ENCODE data around the gene AIM2.

Gene AIM2

DNA sequence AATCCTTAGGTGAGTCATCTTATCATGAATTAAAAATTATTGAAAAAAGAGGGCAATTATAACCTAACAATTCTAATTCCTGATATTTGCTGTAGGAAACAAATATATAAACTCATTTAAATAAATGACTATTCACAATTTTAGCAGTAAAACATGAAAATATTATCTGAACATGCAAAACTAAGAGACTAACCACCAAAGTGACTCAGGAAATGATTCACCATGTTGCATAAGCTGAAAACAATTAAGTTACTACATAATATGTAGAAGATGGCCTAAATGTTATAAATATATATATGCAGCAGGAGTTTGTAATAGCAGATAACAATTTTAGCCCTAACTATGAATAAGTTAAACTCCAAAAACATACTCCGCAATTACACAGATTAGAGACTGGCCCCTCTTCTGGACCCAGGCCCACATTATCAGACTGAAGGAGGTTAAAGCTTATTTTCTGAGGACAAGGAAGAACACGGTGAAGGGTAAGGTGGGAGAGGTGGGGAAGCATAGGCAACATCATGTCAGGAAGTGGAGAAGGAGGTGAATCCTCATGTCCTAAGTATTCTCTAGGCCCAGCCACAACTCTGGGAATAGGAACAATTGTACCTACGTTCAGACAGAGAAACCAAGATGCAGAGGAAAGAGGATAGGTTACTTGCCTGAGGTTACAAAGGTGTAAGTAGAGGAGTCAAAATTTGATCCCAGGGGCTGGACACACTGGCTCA, 15.6 kb upstream of the AIM2 start:
- Histone ChIP-seq H3K36me3 (ENCODE audit: control insufficient read depth, insufficient read depth, low read length) (no peaks in the 10 kb centered on the region), H3K27ac (ENCODE audit: low read length) (no peak overlapping the region), H3K4me3 (ENCODE audit: low read length) (no peak overlapping the region), H3K4me1 (ENCODE audit: control insufficient read depth, insufficient read depth, low read length) (no peaks in the 10 kb centered on the region), H3K9me3 (ENCODE audit: control insufficient read depth, insufficient read depth, low read length) (no peaks in the 10 kb centered on the region), H3K27me3 (ENCODE audit: control insufficient read depth, insufficient read depth, low read length) (no peaks in the 10 kb centered on the region)
- DNase-seq (ENCODE audit: low read depth, low spot score), result no peak
- WGBS (ENCODE audit: insufficient coverage, insufficient read length), result no CpG with 5 or more reads among the region's 3 CpGs

DNA sequence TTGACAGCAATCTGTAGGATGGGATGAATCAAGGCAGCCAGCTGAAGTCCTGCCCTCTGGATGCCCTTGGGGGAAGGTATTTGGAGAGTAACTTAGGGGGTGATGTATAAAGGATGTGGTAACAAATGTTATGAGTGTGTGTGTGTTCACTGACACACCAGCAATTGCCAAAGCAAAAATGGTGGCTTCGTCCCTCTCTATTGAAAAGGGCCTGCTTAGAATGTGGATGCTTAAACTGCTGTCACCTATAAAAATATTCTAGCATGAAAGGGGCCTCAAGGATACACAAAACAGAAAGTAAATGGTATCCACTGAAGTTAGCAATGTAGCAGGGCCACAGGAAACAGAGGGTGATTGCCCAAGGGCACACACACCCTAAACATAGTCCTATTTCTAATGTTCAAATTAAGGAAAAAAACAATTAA, 15.1 kb upstream of the AIM2 start:
- Histone ChIP-seq H3K4me1 (ENCODE audit: control insufficient read depth, insufficient read depth, low read length) (no peaks in the 10 kb centered on the region), H3K4me3 (ENCODE audit: low read length) (no peak overlapping the region), H3K27ac (ENCODE audit: low read length) (no peak overlapping the region), H3K9me3 (ENCODE audit: control insufficient read depth, insufficient read depth, low read length) (no peaks in the 10 kb centered on the region), H3K27me3 (ENCODE audit: control insufficient read depth, insufficient read depth, low read length) (no peaks in the 10 kb centered on the region), H3K36me3 (ENCODE audit: control insufficient read depth, insufficient read depth, low read length) (no peaks in the 10 kb centered on the region)
- WGBS (ENCODE audit: insufficient coverage, insufficient read length), result no CpG with 5 or more reads among the region's 1 CpG
- DNase-seq (ENCODE audit: low read depth, low spot score), result no peak

DNA sequence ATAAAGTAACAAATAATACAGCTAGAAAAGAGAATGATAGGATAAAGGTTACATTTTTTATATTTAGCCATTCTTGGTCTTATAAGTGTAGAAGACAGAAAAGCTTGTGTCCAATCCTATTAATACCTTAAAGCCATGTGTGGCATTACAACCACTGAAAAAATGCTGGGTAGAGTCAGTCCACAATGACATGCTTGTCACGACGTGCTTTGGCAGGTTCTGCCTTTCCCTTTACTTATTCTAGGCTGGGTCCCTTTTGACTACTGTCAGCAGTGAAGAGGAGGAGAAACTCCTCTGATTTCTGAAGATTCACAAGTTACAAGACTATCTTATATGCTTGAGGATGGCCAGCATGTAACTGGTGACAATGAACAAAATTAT, 14.6 kb upstream of the AIM2 start:
- Histone ChIP-seq H3K9me3 (ENCODE audit: control insufficient read depth, insufficient read depth, low read length) (no peaks in the 10 kb centered on the region), H3K4me1 (ENCODE audit: control insufficient read depth, insufficient read depth, low read length) (no peaks in the 10 kb centered on the region), H3K27ac (ENCODE audit: low read length) (no peak overlapping the region), H3K36me3 (ENCODE audit: control insufficient read depth, insufficient read depth, low read length) (no peaks in the 10 kb centered on the region), H3K27me3 (ENCODE audit: control insufficient read depth, insufficient read depth, low read length) (no peaks in the 10 kb centered on the region), H3K4me3 (ENCODE audit: low read length) (no peak overlapping the region)
- WGBS (ENCODE audit: insufficient coverage, insufficient read length), result no CpG with 5 or more reads among the region's 2 CpGs
- no peak for DNase-seq (ENCODE audit: low read depth, low spot score)

DNA sequence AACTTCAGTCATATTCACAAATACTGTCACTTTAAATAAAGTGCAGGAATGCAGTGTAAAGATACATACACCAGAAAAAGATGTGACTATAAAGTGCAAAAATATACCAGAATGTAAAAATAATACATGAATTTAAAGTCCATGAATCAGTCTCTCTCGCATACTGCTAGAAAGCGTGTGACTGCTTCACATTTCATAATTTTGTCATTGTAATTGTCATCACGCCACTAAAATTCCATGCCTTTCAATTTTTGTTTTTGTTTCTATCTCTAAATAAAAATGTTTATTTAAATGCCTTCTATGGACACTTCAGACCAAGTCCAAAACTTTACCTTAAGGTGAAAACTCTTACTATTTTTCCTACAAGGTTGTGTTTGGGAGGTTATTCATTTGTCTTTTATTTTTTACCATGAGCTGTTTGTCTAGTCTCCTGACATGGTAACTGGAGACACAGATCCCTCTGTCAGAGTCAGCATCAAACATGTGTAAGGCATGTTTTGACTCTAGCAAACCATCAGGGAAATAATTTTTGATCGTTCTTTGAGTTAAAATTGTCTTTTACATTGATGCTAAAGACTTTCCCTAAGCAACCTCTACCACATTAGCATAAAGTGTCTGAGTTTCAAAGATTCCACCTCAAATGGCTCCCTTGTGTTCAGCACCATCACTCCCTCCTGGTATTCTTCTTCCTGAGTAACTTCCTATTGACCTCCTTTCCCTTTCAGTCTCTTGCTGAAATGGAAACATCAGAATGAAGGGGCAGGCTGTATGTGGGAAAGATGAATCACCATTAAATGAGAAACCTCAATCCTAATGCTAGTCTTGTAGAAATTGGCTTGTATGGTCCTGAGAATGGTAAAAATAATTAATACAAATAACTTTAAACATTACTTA, 14.0 kb upstream of the AIM2 start:
- no peak for DNase-seq (ENCODE audit: low read depth, low spot score)
- no CpG with 5 or more reads among the region's 4 CpGs for WGBS (ENCODE audit: insufficient coverage, insufficient read length)
- no peak overlapping the region for H3K4me3 ChIP-seq (ENCODE audit: low read length)
- H3K27ac ChIP-seq (ENCODE audit: low read length), result no peak overlapping the region
- H3K4me1 ChIP-seq (ENCODE audit: control insufficient read depth, insufficient read depth, low read length), result no peaks in the 10 kb centered on the region
- H3K9me3 ChIP-seq (ENCODE audit: control insufficient read depth, insufficient read depth, low read length), result no peaks in the 10 kb centered on the region
- H3K36me3 ChIP-seq (ENCODE audit: control insufficient read depth, insufficient read depth, low read length), result no peaks in the 10 kb centered on the region
- H3K27me3 ChIP-seq (ENCODE audit: control insufficient read depth, insufficient read depth, low read length), result no peaks in the 10 kb centered on the region

DNA sequence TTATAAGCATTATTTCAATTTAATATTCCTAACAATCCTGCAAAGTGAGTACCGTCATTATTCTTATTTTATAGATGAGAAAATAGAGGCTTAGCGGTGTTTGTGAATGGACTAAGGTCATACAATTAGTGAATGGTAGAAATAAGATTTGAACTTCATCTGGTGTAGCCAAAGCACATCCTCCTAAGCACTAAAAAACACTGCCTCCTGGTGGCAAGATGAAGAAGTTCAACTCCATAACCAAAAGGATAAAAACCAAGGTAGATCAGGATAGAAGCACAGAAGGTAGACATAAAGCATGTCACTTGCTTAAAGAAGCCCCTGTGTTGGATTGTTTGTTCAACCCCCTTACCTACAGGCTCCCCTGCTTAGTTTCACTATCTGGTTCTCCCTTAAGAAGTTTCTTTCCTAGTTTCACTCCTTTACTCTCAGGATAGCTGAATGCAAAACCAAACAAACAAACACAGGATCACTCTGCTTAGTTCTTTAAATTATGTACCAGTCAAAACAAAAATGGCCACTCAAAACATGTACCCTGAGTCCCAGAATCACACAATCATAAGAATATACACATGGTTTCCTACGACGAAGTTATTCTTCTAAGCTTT, 12.7 kb upstream of the AIM2 start:
- no peak overlapping the region for H3K27ac ChIP-seq (ENCODE audit: low read length)
- WGBS (ENCODE audit: insufficient coverage, insufficient read length), result no CpG with 5 or more reads among the region's 4 CpGs
- no peak overlapping the region for H3K4me3 ChIP-seq (ENCODE audit: low read length)
- no peaks in the 10 kb centered on the region for H3K27me3 ChIP-seq (ENCODE audit: control insufficient read depth, insufficient read depth, low read length)
- no peaks in the 10 kb centered on the region for H3K9me3 ChIP-seq (ENCODE audit: control insufficient read depth, insufficient read depth, low read length)
- DNase-seq (ENCODE audit: low read depth, low spot score), result peak; percentile 20
- H3K4me1 ChIP-seq (ENCODE audit: control insufficient read depth, insufficient read depth, low read length), result no peaks in the 10 kb centered on the region; the same call in 1 of the 2 replicates
- H3K36me3 ChIP-seq (ENCODE audit: control insufficient read depth, insufficient read depth, low read length), result no peaks in the 10 kb centered on the region

DNA sequence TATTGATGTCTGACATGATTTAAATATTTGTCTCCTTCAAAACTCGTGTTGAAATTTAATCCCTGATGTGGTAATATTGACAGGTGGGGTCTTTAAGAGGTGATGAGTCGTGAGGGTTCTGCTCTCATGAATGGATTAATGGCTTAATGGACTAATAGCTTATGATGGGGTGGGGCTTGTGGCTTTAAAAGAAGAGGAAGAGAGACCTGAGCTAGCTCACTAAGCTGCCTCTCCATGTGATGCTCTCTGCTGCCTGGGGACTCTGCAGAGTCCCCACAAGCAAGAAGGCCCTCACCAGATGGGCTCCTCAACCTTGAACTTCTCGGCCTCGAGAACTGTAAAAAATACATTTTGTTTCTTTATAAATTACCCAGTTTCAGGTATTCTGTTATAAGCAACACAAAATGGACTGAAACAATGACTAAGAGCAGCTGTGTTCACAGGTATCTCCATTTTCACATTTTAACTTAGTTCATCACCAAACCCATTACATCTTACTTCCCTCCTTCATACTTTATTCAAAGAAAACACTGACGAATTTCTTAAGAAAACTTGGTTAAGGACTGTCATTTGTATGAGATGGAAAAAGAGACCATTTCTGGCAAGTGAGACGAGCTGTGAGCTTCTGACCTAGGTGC, 12.1 kb upstream of the AIM2 start:
- no peaks in the 10 kb centered on the region for H3K36me3 ChIP-seq (ENCODE audit: control insufficient read depth, insufficient read depth, low read length)
- DNase-seq (ENCODE audit: low read depth, low spot score), result no peak
- no peak overlapping the region for H3K4me3 ChIP-seq (ENCODE audit: low read length)
- H3K4me1 ChIP-seq (ENCODE audit: control insufficient read depth, insufficient read depth, low read length), result no peaks in the 10 kb centered on the region; the same call in 1 of the 2 replicates
- no peaks in the 10 kb centered on the region for H3K27me3 ChIP-seq (ENCODE audit: control insufficient read depth, insufficient read depth, low read length)
- WGBS (ENCODE audit: insufficient coverage, insufficient read length), result 100% methylated on average over 1 of the region's 6 CpGs
- H3K9me3 ChIP-seq (ENCODE audit: control insufficient read depth, insufficient read depth, low read length), result no peaks in the 10 kb centered on the region
- H3K27ac ChIP-seq (ENCODE audit: low read length), result no peak overlapping the region

DNA sequence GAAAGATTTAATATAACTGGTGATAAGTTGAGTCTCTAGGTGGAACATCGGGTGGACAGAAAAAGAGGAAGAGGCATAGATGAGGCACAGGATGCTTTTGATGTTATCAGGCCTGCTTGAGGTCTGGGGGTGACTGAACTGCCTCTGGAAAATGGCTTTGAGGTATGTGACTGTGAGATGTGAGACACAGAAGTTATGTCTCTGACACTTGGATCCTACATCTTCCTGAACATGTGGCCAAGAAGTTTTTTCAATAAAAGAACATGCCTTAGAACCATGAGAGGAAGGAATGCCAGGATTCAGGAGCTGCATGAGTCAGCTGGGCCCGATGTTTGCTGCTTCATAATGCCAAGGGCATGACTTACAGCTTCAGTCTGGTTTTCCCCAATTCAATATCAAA, 11.5 kb upstream of the AIM2 start:
- H3K27me3 ChIP-seq (ENCODE audit: control insufficient read depth, insufficient read depth, low read length), result no peaks in the 10 kb centered on the region
- no peaks in the 10 kb centered on the region for H3K9me3 ChIP-seq (ENCODE audit: control insufficient read depth, insufficient read depth, low read length)
- H3K27ac ChIP-seq (ENCODE audit: low read length), result no peak overlapping the region
- no peak overlapping the region for H3K4me3 ChIP-seq (ENCODE audit: low read length)
- no peaks in the 10 kb centered on the region; the same call in 1 of the 2 replicates for H3K4me1 ChIP-seq (ENCODE audit: control insufficient read depth, insufficient read depth, low read length)
- no CpG with 5 or more reads among the region's 2 CpGs for WGBS (ENCODE audit: insufficient coverage, insufficient read length)
- no peak for DNase-seq (ENCODE audit: low read depth, low spot score)
- H3K36me3 ChIP-seq (ENCODE audit: control insufficient read depth, insufficient read depth, low read length), result no peaks in the 10 kb centered on the region

DNA sequence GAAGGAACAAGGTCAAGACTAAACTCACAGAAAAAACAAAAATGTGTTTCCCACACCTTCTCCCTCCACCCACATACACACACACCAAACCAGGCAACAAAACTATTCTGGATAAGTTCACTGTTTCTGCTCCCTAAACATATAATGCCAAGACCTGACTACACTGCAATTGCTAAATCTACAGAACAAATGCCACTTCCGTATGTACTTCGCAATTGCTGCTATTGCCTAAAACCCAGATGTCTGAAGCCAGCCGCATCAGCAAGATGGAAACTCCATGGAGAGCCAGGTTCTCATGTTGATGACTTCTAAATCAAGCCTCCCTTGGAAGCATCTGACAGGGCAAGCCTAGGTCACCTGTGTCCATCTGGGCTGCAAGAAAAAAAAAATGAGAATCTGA, 8.3 kb upstream of the AIM2 start:
- Histone ChIP-seq H3K9me3 (ENCODE audit: control insufficient read depth, insufficient read depth, low read length) (no peaks in the 10 kb centered on the region), H3K4me1 (ENCODE audit: control insufficient read depth, insufficient read depth, low read length) (no peaks in the 10 kb centered on the region; the same call in 1 of the 2 replicates), H3K4me3 (ENCODE audit: low read length) (no peak overlapping the region), H3K36me3 (ENCODE audit: control insufficient read depth, insufficient read depth, low read length) (no peaks in the 10 kb centered on the region), H3K27ac (ENCODE audit: low read length) (no peak overlapping the region), H3K27me3 (ENCODE audit: control insufficient read depth, insufficient read depth, low read length) (no peaks in the 10 kb centered on the region)
- no CpG with 5 or more reads among the region's 3 CpGs for WGBS (ENCODE audit: insufficient coverage, insufficient read length)
- DNase-seq (ENCODE audit: low read depth, low spot score), result no peak

DNA sequence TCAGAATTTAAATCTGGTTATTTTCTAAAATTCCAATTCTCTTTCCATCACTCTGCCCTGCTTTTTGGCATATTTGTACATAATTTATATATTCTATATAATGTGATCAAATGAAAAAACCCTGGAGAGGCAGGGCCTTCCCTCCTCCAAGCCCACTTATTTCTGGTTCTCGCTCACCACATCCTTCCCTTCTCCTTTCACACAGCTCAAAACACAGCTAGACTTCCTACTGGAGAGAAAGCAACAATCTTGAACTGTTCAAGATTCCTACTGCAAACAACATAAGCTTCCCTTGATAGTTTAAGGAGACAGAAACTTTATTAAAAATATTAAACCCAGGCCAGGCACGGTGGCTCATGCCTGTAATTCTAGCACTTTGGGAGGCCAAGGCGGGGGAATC, 7.6 kb upstream of the AIM2 start:
- H3K27me3 ChIP-seq (ENCODE audit: control insufficient read depth, insufficient read depth, low read length), result no peaks in the 10 kb centered on the region
- WGBS (ENCODE audit: insufficient coverage, insufficient read length), result no CpG with 5 or more reads among the region's 3 CpGs
- H3K9me3 ChIP-seq (ENCODE audit: control insufficient read depth, insufficient read depth, low read length), result no peaks in the 10 kb centered on the region
- no peak overlapping the region for H3K4me3 ChIP-seq (ENCODE audit: low read length)
- no peak for DNase-seq (ENCODE audit: low read depth, low spot score)
- H3K4me1 ChIP-seq (ENCODE audit: control insufficient read depth, insufficient read depth, low read length), result no peaks in the 10 kb centered on the region; the same call in 1 of the 2 replicates
- no peaks in the 10 kb centered on the region for H3K36me3 ChIP-seq (ENCODE audit: control insufficient read depth, insufficient read depth, low read length)
- H3K27ac ChIP-seq (ENCODE audit: low read length), result no peak overlapping the region

DNA sequence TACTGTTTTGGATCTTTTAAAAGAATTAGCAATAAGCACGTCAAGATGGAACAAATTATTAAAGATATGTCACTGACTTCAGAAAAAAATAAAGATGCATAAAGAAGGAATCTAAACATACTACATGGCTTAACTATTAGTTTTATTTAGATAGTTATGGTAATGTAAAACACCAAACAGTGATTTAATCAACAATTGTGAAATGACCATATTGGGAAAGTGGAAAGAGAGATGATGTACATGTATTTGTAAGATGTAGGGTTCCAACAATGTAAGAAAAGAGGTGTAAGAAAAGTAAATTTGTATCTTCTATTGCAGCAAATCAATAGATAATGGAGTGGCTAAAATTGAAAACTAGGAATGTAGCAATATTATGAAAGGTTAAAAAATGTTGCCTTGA, 6.4 kb upstream of the AIM2 start:
- Histone ChIP-seq H3K4me1 (ENCODE audit: control insufficient read depth, insufficient read depth, low read length) (no peaks in the 10 kb centered on the region; the same call in 1 of the 2 replicates), H3K4me3 (ENCODE audit: low read length) (no peak overlapping the region), H3K27ac (ENCODE audit: low read length) (no peak overlapping the region), H3K9me3 (ENCODE audit: control insufficient read depth, insufficient read depth, low read length) (no peaks in the 10 kb centered on the region), H3K36me3 (ENCODE audit: control insufficient read depth, insufficient read depth, low read length) (no peaks in the 10 kb centered on the region), H3K27me3 (ENCODE audit: control insufficient read depth, insufficient read depth, low read length) (no peaks in the 10 kb centered on the region)
- DNase-seq (ENCODE audit: low read depth, low spot score), result no peak
- no CpG with 5 or more reads among the region's 1 CpG for WGBS (ENCODE audit: insufficient coverage, insufficient read length)

Measured in iPS DF 6.9 (cell line).